ENCODE data around the gene TAS2R1.

The TAS2R1 gene

GRCh38 chr5:9630251-9630650 lies at the start of gene TAS2R1:
TSS of gene TAS2R1 (minus strand) at chr5:9630351. CDS start at chr5:9630032, 319 bp downstream.
- H3K36me3 ChIP-seq (replicated peaks; ENCODE audit: insufficient read depth, low read length) = no peaks in the 10 kb centered on the region
- no peaks in the 10 kb centered on the region for H3K9me2 ChIP-seq (replicated peaks; ENCODE audit: insufficient read depth, low read length)
- no peak within 1 kb of the TSS for H2AFZ ChIP-seq (ENCODE audit: low read length)
- H3K9me3 ChIP-seq (replicated peaks; ENCODE audit: insufficient read depth, low read length) = no peaks in the 10 kb centered on the region
- no peak within 1 kb of the TSS for H3K9ac ChIP-seq (ENCODE audit: low read length)
- H4K20me1 ChIP-seq (ENCODE audit: insufficient read depth, low read length) = no peaks in the 10 kb centered on the region
- no peak for TF ChIP-seq EZH2 (optimal IDR thresholded peaks at IDR 0.05; ENCODE audit: low read depth, low read length)
- no peaks in the 10 kb centered on the region for H3K79me2 ChIP-seq (ENCODE audit: low read length)
- no peak within 1 kb of the TSS for H3K4me2 ChIP-seq (ENCODE audit: low read depth, low read length)
- DNase-seq = no peak
- no peak within 1 kb of the TSS for H3K27ac ChIP-seq (ENCODE audit: low read length)
- no peaks in the 10 kb centered on the region for H3F3A ChIP-seq (ENCODE audit: insufficient read depth, low read length)
- H3K27me3 ChIP-seq (replicated peaks; ENCODE audit: insufficient read depth, low read length) = no peaks in the 10 kb centered on the region
- no peak within 1 kb of the TSS for H3K4me3 ChIP-seq (ENCODE audit: low read length)
- no peaks in the 10 kb centered on the region for H3K4me1 ChIP-seq (ENCODE audit: low read length)

GRCh38 chr5:9670371-9670770 lies 40.2 kb upstream of the TAS2R1 start:
- H3F3A ChIP-seq (ENCODE audit: insufficient read depth, low read length) = no peaks in the 10 kb centered on the region
- no peaks in the 10 kb centered on the region for H3K4me1 ChIP-seq (ENCODE audit: low read length)
- TF ChIP-seq EZH2 (optimal IDR thresholded peaks at IDR 0.05; ENCODE audit: low read depth, low read length) = no peak
- no peak for TF ChIP-seq EZH2phosphoT487 (IDR thresholded peaks at IDR 0.05; ENCODE audit: low read length)
- TF ChIP-seq CTCF (IDR thresholded peaks at IDR 0.05; ENCODE audit: low read length) = no peak
- H3K9me3 ChIP-seq (replicated peaks; ENCODE audit: insufficient read depth, low read length) = no peaks in the 10 kb centered on the region
- no peak overlapping the region for H3K4me3 ChIP-seq (ENCODE audit: low read length)
- H3K79me2 ChIP-seq (ENCODE audit: low read length) = no peaks in the 10 kb centered on the region
- H3K27me3 ChIP-seq (replicated peaks; ENCODE audit: insufficient read depth, low read length) = no peaks in the 10 kb centered on the region
- H3K27ac ChIP-seq (ENCODE audit: low read length) = no peak overlapping the region
- H3K4me2 ChIP-seq (ENCODE audit: low read depth, low read length) = no peak overlapping the region
- no peak for DNase-seq
- no peak overlapping the region for H3K9ac ChIP-seq (ENCODE audit: low read length)
- no peak overlapping the region for H2AFZ ChIP-seq (ENCODE audit: low read length)
- H4K20me1 ChIP-seq (ENCODE audit: insufficient read depth, low read length) = no peaks in the 10 kb centered on the region
- no peaks in the 10 kb centered on the region for H3K36me3 ChIP-seq (replicated peaks; ENCODE audit: insufficient read depth, low read length)
- no peaks in the 10 kb centered on the region for H3K9me2 ChIP-seq (replicated peaks; ENCODE audit: insufficient read depth, low read length)

GRCh38 chr5:9667906-9668305 lies 37.8 kb upstream of the TAS2R1 start:
- no peaks in the 10 kb centered on the region for H3K27me3 ChIP-seq (replicated peaks; ENCODE audit: insufficient read depth, low read length)
- no peaks in the 10 kb centered on the region for H4K20me1 ChIP-seq (ENCODE audit: insufficient read depth, low read length)
- H3K27ac ChIP-seq (ENCODE audit: low read length) = no peak overlapping the region
- H3F3A ChIP-seq (ENCODE audit: insufficient read depth, low read length) = no peaks in the 10 kb centered on the region
- no peak overlapping the region for H3K4me2 ChIP-seq (ENCODE audit: low read depth, low read length)
- TF ChIP-seq CTCF (IDR thresholded peaks at IDR 0.05; ENCODE audit: low read length) (no peak), EZH2 (optimal IDR thresholded peaks at IDR 0.05; ENCODE audit: low read depth, low read length) (no peak), EZH2phosphoT487 (IDR thresholded peaks at IDR 0.05; ENCODE audit: low read length) (no peak)
- no peak overlapping the region for H3K9ac ChIP-seq (ENCODE audit: low read length)
- no peak overlapping the region for H3K4me3 ChIP-seq (ENCODE audit: low read length)
- no peaks in the 10 kb centered on the region for H3K36me3 ChIP-seq (replicated peaks; ENCODE audit: insufficient read depth, low read length)
- no peaks in the 10 kb centered on the region for H3K9me2 ChIP-seq (replicated peaks; ENCODE audit: insufficient read depth, low read length)
- no peak overlapping the region for H2AFZ ChIP-seq (ENCODE audit: low read length)
- H3K79me2 ChIP-seq (ENCODE audit: low read length) = no peaks in the 10 kb centered on the region
- H3K9me3 ChIP-seq (replicated peaks; ENCODE audit: insufficient read depth, low read length) = no peaks in the 10 kb centered on the region
- DNase-seq = no peak
- H3K4me1 ChIP-seq (ENCODE audit: low read length) = no peaks in the 10 kb centered on the region

- Histone ChIP-seq H2AFZ (ENCODE audit: low read length) (no peak overlapping the region), H3K9me3 (replicated peaks; ENCODE audit: insufficient read depth, low read length) (no peaks in the 10 kb centered on the region), H3K27me3 (replicated peaks; ENCODE audit: insufficient read depth, low read length) (no peaks in the 10 kb centered on the region), H3K79me2 (ENCODE audit: low read length) (no peaks in the 10 kb centered on the region), H3K4me1 (ENCODE audit: low read length) (no peaks in the 10 kb centered on the region), H3K27ac (ENCODE audit: low read length) (no peak overlapping the region), H3K36me3 (replicated peaks; ENCODE audit: insufficient read depth, low read length) (no peaks in the 10 kb centered on the region), H3K4me3 (ENCODE audit: low read length) (no peak overlapping the region), H4K20me1 (ENCODE audit: insufficient read depth, low read length) (no peaks in the 10 kb centered on the region), H3K9ac (ENCODE audit: low read length) (no peak overlapping the region), H3F3A (ENCODE audit: insufficient read depth, low read length) (no peaks in the 10 kb centered on the region), H3K4me2 (ENCODE audit: low read depth, low read length) (no peak overlapping the region), H3K9me2 (replicated peaks; ENCODE audit: insufficient read depth, low read length) (no peaks in the 10 kb centered on the region)
- no peak for DNase-seq
- TF ChIP-seq EZH2phosphoT487 (IDR thresholded peaks at IDR 0.05; ENCODE audit: low read length) (no peak), EZH2 (optimal IDR thresholded peaks at IDR 0.05; ENCODE audit: low read depth, low read length) (no peak), CTCF (IDR thresholded peaks at IDR 0.05; ENCODE audit: low read length) (no peak)
Observed at GRCh38 chr5:9663891-9664290, 33.7 kb upstream of the TAS2R1 start.

Data from MM.1S (cell line).